Upper lobe of right lung (tissue), 1 donor: ENCODE measurements around the gene PKD2. TPM values are rescaled to one million over a fixed set of nuclear protein-coding genes. Genes with fewer than 3 reads are reported as not detected.

Experiments used
- ATAC-seq: fragments of 200-7000 bp; cut with Tn5 transposase; one replicate; pipeline ENCODE4 v1.9.1; 2020; ENCODE audit warnings: mild to moderate bottlenecking, moderate library complexity
- DNase-seq: peaks from one replicate; pipeline ENCODE4 v3.0.0-alpha.2; 2020
- H3K27ac ChIP-seq: fragments of 200-600 bp; one replicate; pipeline ENCODE4 v1.8.0; 2022
- H3K27me3 ChIP-seq: fragments of 200-600 bp; one replicate; pipeline ENCODE4 v1.8.0; 2022; ENCODE audit warnings: mild to moderate bottlenecking
- H3K36me3 ChIP-seq: fragments of 200-600 bp; one replicate; pipeline ENCODE4 v1.8.0; 2022
- H3K4me1 ChIP-seq: fragments of 200-600 bp; one replicate; pipeline ENCODE4 v1.8.0; 2022
- H3K4me3 ChIP-seq: fragments of 200-600 bp; one replicate; pipeline ENCODE4 v1.8.0; 2022; ENCODE audit warnings: mild to moderate bottlenecking
- H3K9me3 ChIP-seq: fragments of 200-600 bp; one replicate; pipeline ENCODE4 v1.8.0; 2022
- CTCF ChIP-seq: fragments of 200-600 bp; IDR thresholded peaks from one replicate; pipeline ENCODE4 v1.8.0; 2022; ENCODE audit warnings: antibody characterized with exemption
- intact Hi-C: fragments of 100-400 bp; cut with DNase I; formaldehyde crosslinking; loops from one replicate; pipeline ENCODE4 v1.11.0; 2022
- total RNA-seq: library from RNA; stranded (reverse); fragmentation: NEBNext Ultra II Directional; extraction: Animal tissue kit (Norgen Biotek cat#: 25700); gene quantifications from one replicate; pipeline ENCODE4 v1.2.1, GENCODE V29; 2021
- donor health status: DM: no; HTN: yes; CAD: no; lungs with severe emphysema.

PKD2 gene
- total RNA-seq, 1 donor from 2014 or later = 37.8 TPM

- DNase-seq = no peak
- no peak overlapping the region for H3K27ac ChIP-seq
- TF ChIP-seq CTCF = no peak
- peaks cover 68% of the 10 kb centered on the region for H3K36me3 ChIP-seq
- H3K4me1 ChIP-seq = no peaks in the 10 kb centered on the region
- no peak overlapping the region for H3K4me3 ChIP-seq
- no peaks in the 10 kb centered on the region for H3K27me3 ChIP-seq
- intact Hi-C loops = no loop called here
- ATAC-seq = no peak
- H3K9me3 ChIP-seq = no peaks in the 10 kb centered on the region
Observed at GRCh38 chr4:88064410-88064809, 57.0 kb downstream of the PKD2 start.

GRCh38 chr4:88070031-88070430, 62.6 kb downstream of the PKD2 start:
- ATAC-seq = no peak
- no peaks in the 10 kb centered on the region for H3K4me1 ChIP-seq
- no peak for DNase-seq
- H3K36me3 ChIP-seq = peaks cover 96% of the 10 kb centered on the region
- no peak overlapping the region for H3K27ac ChIP-seq
- no peaks in the 10 kb centered on the region for H3K9me3 ChIP-seq
- no peaks in the 10 kb centered on the region for H3K27me3 ChIP-seq
- TF ChIP-seq CTCF = no peak
- H3K4me3 ChIP-seq = no peak overlapping the region
- intact Hi-C loops = no loop called here

GRCh38 chr4:88075336-88075735, 67.9 kb downstream of the PKD2 start:
- Histone ChIP-seq H3K9me3 (no peaks in the 10 kb centered on the region), H3K4me1 (no peaks in the 10 kb centered on the region), H3K36me3 (peaks cover 69% of the 10 kb centered on the region), H3K27ac (no peak overlapping the region), H3K27me3 (no peaks in the 10 kb centered on the region), H3K4me3 (no peak overlapping the region)
- intact Hi-C loops = no loop called here
- ATAC-seq (no peak), DNase-seq (no peak)
- no peak for TF ChIP-seq CTCF

GRCh38 chr4:88077911-88078524, 70.6 kb downstream of the PKD2 start:
- H3K27ac ChIP-seq = no peak overlapping the region
- no peaks in the 10 kb centered on the region for H3K27me3 ChIP-seq
- ATAC-seq = no peak
- no peak for DNase-seq
- H3K4me1 ChIP-seq = no peaks in the 10 kb centered on the region
- H3K4me3 ChIP-seq = no peak overlapping the region
- intact Hi-C loops = no loop called here
- TF ChIP-seq CTCF = no peak
- H3K9me3 ChIP-seq = no peaks in the 10 kb centered on the region
- peaks cover 44% of the 10 kb centered on the region for H3K36me3 ChIP-seq

- no peak for ATAC-seq
Observed at GRCh38 chr4:88078579-88078978, 71.1 kb downstream of the PKD2 start.

More at GRCh38 chr4:88078579-88078978, 71.1 kb downstream of the PKD2 start:
- H3K4me1 ChIP-seq = no peaks in the 10 kb centered on the region
- H3K36me3 ChIP-seq = peaks cover 39% of the 10 kb centered on the region
- TF ChIP-seq CTCF = no peak
- intact Hi-C loops = no loop called here
- H3K9me3 ChIP-seq = no peaks in the 10 kb centered on the region
- no peak overlapping the region for H3K4me3 ChIP-seq
- H3K27ac ChIP-seq = no peak overlapping the region
- H3K27me3 ChIP-seq = no peaks in the 10 kb centered on the region
- DNase-seq = no peak
